ENCODE results near the gene GLUD2. TPM values are rescaled to one million over a fixed set of nuclear protein-coding genes. Genes with fewer than 3 reads are reported as not detected.
"Not testable (repeated sequence)": the region's sequence is repeated elsewhere in the genome, so short reads cannot be mapped to it uniquely, and the experiment has no call there.

GLUD2 gene
- 1.2 TPM for total RNA-seq (ENCODE audit: insufficient read depth, low replicate concordance)

GRCh38 chrX:121047441-121048419 lies at the start of gene GLUD2:
Gene GLUD2, plus strand, starts transcription at chrX:121047610. Its CDS starts 75 bp downstream, at chrX:121047685.
- DNase-seq (ENCODE audit: low spot score), result not testable (repeated sequence)

- no peak for DNase-seq (ENCODE audit: low spot score)
Measured at GRCh38 chrX:120999413-120999812, 48.0 kb upstream of the GLUD2 start.

GRCh38 chrX:121000589-121000988 lies 46.8 kb upstream of the GLUD2 start:
- DNase-seq (ENCODE audit: low spot score), result peak; percentile 2

GRCh38 chrX:121008920-121009319 lies 38.5 kb upstream of the GLUD2 start:
- no peak for DNase-seq (ENCODE audit: low spot score)

GRCh38 chrX:121009764-121010163 lies 37.6 kb upstream of the GLUD2 start:
- DNase-seq (ENCODE audit: low spot score), result no peak

GRCh38 chrX:121010218-121010617 lies 37.2 kb upstream of the GLUD2 start:
- DNase-seq (ENCODE audit: low spot score), result no peak

- DNase-seq (ENCODE audit: low spot score), result no peak
Measured at GRCh38 chrX:121011254-121011653, 36.2 kb upstream of the GLUD2 start.

- DNase-seq (ENCODE audit: low spot score), result no peak
Measured at GRCh38 chrX:121013897-121014455, 33.4 kb upstream of the GLUD2 start.

GRCh38 chrX:121014826-121015225 lies 32.6 kb upstream of the GLUD2 start:
- no peak for DNase-seq (ENCODE audit: low spot score)

- DNase-seq (ENCODE audit: low spot score), result no peak
Measured at GRCh38 chrX:121028419-121028818, 19.0 kb upstream of the GLUD2 start.

- no peak for DNase-seq (ENCODE audit: low spot score)
Measured at GRCh38 chrX:121030083-121030482, 17.3 kb upstream of the GLUD2 start.

- DNase-seq (ENCODE audit: low spot score), result no peak
Measured at GRCh38 chrX:121032531-121032930, 14.9 kb upstream of the GLUD2 start.

- DNase-seq (ENCODE audit: low spot score), result peak; percentile 5
Measured at GRCh38 chrX:121036137-121036536, 11.3 kb upstream of the GLUD2 start.

GRCh38 chrX:121036951-121037350 lies 10.5 kb upstream of the GLUD2 start:
- peak; percentile 17 for DNase-seq (ENCODE audit: low spot score)

GRCh38 chrX:121050781-121051180 lies 3.4 kb downstream of the GLUD2 start:
- DNase-seq (ENCODE audit: low spot score), result no peak

- no peak for DNase-seq (ENCODE audit: low spot score)
Measured at GRCh38 chrX:121052122-121052521, 4.7 kb downstream of the GLUD2 start.

- no peak for DNase-seq (ENCODE audit: low spot score)
Measured at GRCh38 chrX:121062289-121062688, 14.9 kb downstream of the GLUD2 start.

- no peak for DNase-seq (ENCODE audit: low spot score)
Measured at GRCh38 chrX:121064579-121064978, 17.2 kb downstream of the GLUD2 start.

GRCh38 chrX:121084247-121084646 lies 36.8 kb downstream of the GLUD2 start:
- not testable (repeated sequence) for DNase-seq (ENCODE audit: low spot score)

- no peak for DNase-seq (ENCODE audit: low spot score)
Measured at GRCh38 chrX:121084903-121085611, 37.6 kb downstream of the GLUD2 start.

- DNase-seq (ENCODE audit: low spot score), result no peak
Measured at GRCh38 chrX:121085612-121086010, 38.2 kb downstream of the GLUD2 start.

- DNase-seq (ENCODE audit: low spot score), result no peak
Measured at GRCh38 chrX:121093011-121093410, 45.6 kb downstream of the GLUD2 start.

All from umbilical cord (tissue), 2 donors.